ENCODE measurements around the gene TMEM134. TPM values are rescaled to one million over a fixed set of nuclear protein-coding genes. Genes with fewer than 3 reads are reported as not detected.

The TMEM134 gene
- total and polyA plus RNA-seq, 9 of the 15 experiments (the other 6 are each of a cell fraction or from before 2014, with no cell fraction given), result 0.63 to 48.4 (median 10.7) TPM

DNA sequence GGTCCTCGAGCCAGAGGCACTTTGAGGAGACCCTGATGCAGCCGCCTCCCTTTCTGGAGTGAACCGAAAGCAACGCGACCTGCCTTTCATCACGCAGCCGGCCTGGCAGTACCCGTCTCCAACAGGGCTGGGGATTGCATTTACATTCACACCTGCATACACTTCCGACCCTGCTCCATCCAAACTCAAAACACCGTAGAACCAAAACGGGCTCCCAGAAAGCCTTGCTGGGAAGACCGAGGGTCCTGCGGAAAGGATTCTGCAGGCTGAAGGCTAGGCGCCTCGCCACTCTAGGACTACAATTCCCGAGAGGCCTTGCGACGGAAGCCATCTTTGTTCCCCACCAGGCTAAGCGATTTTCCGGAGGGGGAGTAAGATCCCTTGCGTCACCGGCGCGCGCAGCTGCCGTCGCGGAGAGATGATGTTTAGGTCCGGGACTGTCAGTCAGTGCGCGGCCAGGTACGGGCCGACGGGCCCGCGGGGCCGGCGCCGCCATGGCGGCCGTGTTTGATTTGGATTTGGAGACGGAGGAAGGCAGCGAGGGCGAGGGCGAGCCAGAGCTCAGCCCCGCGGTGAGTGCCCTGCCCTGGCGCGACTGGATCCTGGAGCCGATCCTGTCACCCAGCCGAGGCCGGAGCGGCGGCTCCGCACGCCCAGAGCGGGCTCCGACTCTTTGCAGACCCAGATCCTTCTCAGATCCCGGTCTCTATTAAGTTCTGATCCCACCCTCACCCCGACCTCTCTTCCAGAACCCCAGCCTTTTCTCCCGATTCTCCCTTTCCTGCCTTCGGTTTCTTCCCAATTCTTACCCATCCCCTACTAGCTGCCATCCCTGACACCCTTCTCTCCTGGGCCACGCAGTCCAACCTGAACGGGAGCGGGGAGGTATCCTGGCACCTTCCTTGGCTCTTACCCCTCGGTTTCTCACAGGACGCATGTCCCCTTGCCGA is 40.7 kb downstream of the TMEM134 start, which contains the start of gene RPS6KB2 (continued):
- TF ChIP-seq PRPF4 (IDR thresholded peaks at IDR 0.05; ENCODE audit: insufficient read depth, low read depth, low read length, poor library complexity, severe bottlenecking) (no peak), TAF1 (IDR thresholded peaks at IDR 0.05; ENCODE audit: control insufficient read depth, extremely low read depth, insufficient read depth, low read length, severe bottlenecking) (peak; percentile 88), ZNF282 (CRISPR knock-in tag; IDR thresholded peaks at IDR 0.05) (0 out of 2 replicates have a peak, but pooled peaks have one; percentile 20), BCL6 (CRISPR knock-in tag; IDR thresholded peaks at IDR 0.05) (no peak), FOXA3 (CRISPR knock-in tag; conservative IDR thresholded peaks at IDR 0.05 in 1 of 2, IDR thresholded peaks at IDR 0.05 in 1 of 2) (no peak), TBP (optimal IDR thresholded peaks at IDR 0.05; ENCODE audit: low read depth, low read length) (peak; percentile 69), BRF1 (IDR thresholded peaks at IDR 0.05; ENCODE audit: borderline replicate concordance, extremely low read depth, insufficient read length) (no peak), ZC3H8 (IDR thresholded peaks at IDR 0.05) (no peak), LARP7 (IDR thresholded peaks at IDR 0.05) (no peak), ZNF766 (CRISPR knock-in tag; conservative IDR thresholded peaks at IDR 0.05) (peak; percentile 74; the same call in 1 of the 2 replicates), CBFA2T3 (IDR thresholded peaks at IDR 0.05) (no peak), SRSF1 (IDR thresholded peaks at IDR 0.05; ENCODE audit: low read depth, low read length) (no peak), ZNF79 (CRISPR knock-in tag; IDR thresholded peaks at IDR 0.05; ENCODE audit: low read depth) (no peak), ZKSCAN3 (CRISPR knock-in tag; IDR thresholded peaks at IDR 0.05) (no peak), ZNF584 (CRISPR knock-in tag; IDR thresholded peaks at IDR 0.05; ENCODE audit: low read depth) (no peak), SMAD2 (IDR thresholded peaks at IDR 0.05; ENCODE audit: low read depth, low read length) (no peak), CBX3 (IDR thresholded peaks at IDR 0.05; ENCODE audit: borderline replicate concordance in 1 of 2, low read length in 2 of 2) (peak in 1 of 2 experiments; percentile 13; a peak in 1 of 3 replicates), TRIM28 (IDR thresholded peaks at IDR 0.05) (no peak), MCM2 (IDR thresholded peaks at IDR 0.05; ENCODE audit: low read depth) (no peak), RBM15 (IDR thresholded peaks at IDR 0.05; ENCODE audit: insufficient read depth, low read length) (no peak), EWSR1 (IDR thresholded peaks at IDR 0.05; ENCODE audit: borderline replicate concordance, low read depth, partially characterized antibody) (no peak)
- TF ChIP-seq, protein P1, sequence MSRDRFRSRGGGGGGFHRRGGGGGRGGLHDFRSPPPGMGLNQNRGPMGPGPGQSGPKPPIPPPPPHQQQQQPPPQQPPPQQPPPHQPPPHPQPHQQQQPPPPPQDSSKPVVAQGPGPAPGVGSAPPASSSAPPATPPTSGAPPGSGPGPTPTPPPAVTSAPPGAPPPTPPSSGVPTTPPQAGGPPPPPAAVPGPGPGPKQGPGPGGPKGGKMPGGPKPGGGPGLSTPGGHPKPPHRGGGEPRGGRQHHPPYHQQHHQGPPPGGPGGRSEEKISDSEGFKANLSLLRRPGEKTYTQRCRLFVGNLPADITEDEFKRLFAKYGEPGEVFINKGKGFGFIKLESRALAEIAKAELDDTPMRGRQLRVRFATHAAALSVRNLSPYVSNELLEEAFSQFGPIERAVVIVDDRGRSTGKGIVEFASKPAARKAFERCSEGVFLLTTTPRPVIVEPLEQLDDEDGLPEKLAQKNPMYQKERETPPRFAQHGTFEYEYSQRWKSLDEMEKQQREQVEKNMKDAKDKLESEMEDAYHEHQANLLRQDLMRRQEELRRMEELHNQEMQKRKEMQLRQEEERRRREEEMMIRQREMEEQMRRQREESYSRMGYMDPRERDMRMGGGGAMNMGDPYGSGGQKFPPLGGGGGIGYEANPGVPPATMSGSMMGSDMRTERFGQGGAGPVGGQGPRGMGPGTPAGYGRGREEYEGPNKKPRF (IDR thresholded peaks at IDR 0.05; ENCODE audit: low read depth, low read length), result no peak
- TF ChIP-seq, protein P2, sequence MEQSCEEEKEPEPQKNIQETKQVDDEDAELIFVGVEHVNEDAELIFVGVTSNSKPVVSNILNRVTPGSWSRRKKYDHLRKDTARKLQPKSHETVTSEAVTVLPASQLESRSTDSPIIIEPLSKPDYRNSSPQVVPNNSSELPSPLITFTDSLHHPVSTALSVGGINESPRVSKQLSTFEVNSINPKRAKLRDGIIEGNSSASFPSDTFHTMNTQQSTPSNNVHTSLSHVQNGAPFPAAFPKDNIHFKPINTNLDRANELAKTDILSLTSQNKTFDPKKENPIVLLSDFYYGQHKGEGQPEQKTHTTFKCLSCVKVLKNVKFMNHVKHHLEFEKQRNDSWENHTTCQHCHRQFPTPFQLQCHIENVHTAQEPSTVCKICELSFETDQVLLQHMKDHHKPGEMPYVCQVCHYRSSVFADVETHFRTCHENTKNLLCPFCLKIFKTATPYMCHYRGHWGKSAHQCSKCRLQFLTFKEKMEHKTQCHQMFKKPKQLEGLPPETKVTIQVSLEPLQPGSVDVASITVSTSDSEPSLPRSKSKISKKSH (CRISPR knock-in tag; IDR thresholded peaks at IDR 0.05), result no peak

Measured in K562 (cell line).